ENCODE data around the gene SPDYA. TPM values are rescaled to one million over a fixed set of nuclear protein-coding genes. Genes with fewer than 3 reads are reported as not detected.

The SPDYA gene
- total RNA-seq, 1 experiment from 2014 or later, result 0.87 TPM

DNA sequence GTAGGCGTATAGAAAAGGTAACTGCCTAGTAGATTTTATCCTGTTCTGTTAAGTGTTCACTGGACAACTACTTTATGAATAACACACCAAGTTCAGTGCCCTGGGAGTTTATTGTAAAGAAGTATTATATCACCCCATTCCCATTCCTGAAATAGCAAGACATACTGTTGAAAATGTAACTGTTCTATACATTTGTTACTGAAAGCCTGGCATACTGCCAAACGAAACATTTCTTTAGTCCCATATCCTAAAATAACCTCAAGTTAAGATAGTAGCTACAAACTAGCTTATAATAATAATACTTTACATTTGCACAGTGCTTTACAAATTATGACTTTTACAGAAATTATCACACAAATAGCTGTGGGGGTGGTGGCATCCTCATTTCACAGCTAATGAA lies 25.1 kb downstream of the SPDYA start:
- Histone ChIP-seq H3K27ac (ENCODE audit: low read length) (no peak overlapping the region), H3K4me3 (ENCODE audit: low read depth in 2 of 2, low read length in 2 of 2) (no peak overlapping the region), H3K27me3 (ENCODE audit: control insufficient read depth, insufficient read depth, low read length) (no peaks in the 10 kb centered on the region), H3K9me3 (ENCODE audit: control insufficient read depth, insufficient read depth, low read depth, low read length) (no peaks in the 10 kb centered on the region), H3K36me3 (ENCODE audit: control insufficient read depth, insufficient read depth, low read length) (no peaks in the 10 kb centered on the region), H3K4me1 (ENCODE audit: control insufficient read depth, insufficient read depth, low read length) (no peaks in the 10 kb centered on the region)
- intact Hi-C loops (cut with micrococcal nuclease; ENCODE audit: unreplicated experiment), result no loop called here
- in situ Hi-C loops (cut with HindIII; ENCODE audit: low pct_unique_long_range_greater_than_20kb, low sequenced_read_pairs), result no loop called here
- ATAC-seq (no peak), DNase-seq (ENCODE audit: low read depth, low spot score) (no peak)
- TF ChIP-seq TCF7L2 (IDR thresholded peaks at IDR 0.05; ENCODE audit: low read depth, low read length) (no peak), POLR2AphosphoS5 (IDR thresholded peaks at IDR 0.05; ENCODE audit: low read depth, low read length) (no peak), SIN3A (IDR thresholded peaks at IDR 0.05; ENCODE audit: borderline replicate concordance, insufficient read depth, low read depth, low read length) (no peak)
- TF ChIP-seq, protein P1, sequence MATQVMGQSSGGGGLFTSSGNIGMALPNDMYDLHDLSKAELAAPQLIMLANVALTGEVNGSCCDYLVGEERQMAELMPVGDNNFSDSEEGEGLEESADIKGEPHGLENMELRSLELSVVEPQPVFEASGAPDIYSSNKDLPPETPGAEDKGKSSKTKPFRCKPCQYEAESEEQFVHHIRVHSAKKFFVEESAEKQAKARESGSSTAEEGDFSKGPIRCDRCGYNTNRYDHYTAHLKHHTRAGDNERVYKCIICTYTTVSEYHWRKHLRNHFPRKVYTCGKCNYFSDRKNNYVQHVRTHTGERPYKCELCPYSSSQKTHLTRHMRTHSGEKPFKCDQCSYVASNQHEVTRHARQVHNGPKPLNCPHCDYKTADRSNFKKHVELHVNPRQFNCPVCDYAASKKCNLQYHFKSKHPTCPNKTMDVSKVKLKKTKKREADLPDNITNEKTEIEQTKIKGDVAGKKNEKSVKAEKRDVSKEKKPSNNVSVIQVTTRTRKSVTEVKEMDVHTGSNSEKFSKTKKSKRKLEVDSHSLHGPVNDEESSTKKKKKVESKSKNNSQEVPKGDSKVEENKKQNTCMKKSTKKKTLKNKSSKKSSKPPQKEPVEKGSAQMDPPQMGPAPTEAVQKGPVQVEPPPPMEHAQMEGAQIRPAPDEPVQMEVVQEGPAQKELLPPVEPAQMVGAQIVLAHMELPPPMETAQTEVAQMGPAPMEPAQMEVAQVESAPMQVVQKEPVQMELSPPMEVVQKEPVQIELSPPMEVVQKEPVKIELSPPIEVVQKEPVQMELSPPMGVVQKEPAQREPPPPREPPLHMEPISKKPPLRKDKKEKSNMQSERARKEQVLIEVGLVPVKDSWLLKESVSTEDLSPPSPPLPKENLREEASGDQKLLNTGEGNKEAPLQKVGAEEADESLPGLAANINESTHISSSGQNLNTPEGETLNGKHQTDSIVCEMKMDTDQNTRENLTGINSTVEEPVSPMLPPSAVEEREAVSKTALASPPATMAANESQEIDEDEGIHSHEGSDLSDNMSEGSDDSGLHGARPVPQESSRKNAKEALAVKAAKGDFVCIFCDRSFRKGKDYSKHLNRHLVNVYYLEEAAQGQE (IDR thresholded peaks at IDR 0.05; ENCODE audit: insufficient read depth in 1 of 2, low read depth in 2 of 2, low read length in 1 of 2), result no peak
- TF ChIP-seq, protein P2, sequence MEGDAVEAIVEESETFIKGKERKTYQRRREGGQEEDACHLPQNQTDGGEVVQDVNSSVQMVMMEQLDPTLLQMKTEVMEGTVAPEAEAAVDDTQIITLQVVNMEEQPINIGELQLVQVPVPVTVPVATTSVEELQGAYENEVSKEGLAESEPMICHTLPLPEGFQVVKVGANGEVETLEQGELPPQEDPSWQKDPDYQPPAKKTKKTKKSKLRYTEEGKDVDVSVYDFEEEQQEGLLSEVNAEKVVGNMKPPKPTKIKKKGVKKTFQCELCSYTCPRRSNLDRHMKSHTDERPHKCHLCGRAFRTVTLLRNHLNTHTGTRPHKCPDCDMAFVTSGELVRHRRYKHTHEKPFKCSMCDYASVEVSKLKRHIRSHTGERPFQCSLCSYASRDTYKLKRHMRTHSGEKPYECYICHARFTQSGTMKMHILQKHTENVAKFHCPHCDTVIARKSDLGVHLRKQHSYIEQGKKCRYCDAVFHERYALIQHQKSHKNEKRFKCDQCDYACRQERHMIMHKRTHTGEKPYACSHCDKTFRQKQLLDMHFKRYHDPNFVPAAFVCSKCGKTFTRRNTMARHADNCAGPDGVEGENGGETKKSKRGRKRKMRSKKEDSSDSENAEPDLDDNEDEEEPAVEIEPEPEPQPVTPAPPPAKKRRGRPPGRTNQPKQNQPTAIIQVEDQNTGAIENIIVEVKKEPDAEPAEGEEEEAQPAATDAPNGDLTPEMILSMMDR (IDR thresholded peaks at IDR 0.05), result no peak
- POLR2A ChIA-PET, result interaction anchor here (0.6 kb wide), 3 partner anchors 9 to 72 kb away, joined by 3 to 4 read pairs (median 3); no protein-coding TSS in a partner anchor
- no TSS peak for BruUV-seq (replicated peaks)
- CTCF ChIA-PET, result no interaction called here

DNA sequence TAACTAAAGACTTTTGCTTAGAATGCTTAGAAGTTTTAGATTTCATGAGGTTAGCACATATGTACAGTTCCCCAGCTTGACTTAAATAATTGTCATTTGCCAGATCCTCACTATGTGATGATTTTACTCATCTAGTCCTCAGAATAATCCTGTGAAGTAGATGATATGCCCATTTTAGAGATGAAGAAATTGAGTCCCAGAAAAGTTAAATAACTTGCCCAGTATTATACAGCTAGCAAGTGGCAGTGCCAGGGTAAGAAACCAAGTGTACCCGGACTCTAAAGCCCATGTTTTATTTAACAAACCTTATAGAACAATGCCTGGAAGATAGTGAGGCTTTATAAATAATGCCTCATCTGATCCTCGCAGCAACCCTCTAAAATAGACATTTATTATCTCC lies 28.3 kb downstream of the SPDYA start:
- POLR2A ChIA-PET, result no interaction called here
- TF ChIP-seq SIN3A (IDR thresholded peaks at IDR 0.05; ENCODE audit: borderline replicate concordance, insufficient read depth, low read depth, low read length), result no peak
- no peak for TF ChIP-seq TCF7L2 (IDR thresholded peaks at IDR 0.05; ENCODE audit: low read depth, low read length)
- in situ Hi-C loops (cut with HindIII; ENCODE audit: low pct_unique_long_range_greater_than_20kb, low sequenced_read_pairs) (no loop called here), intact Hi-C loops (cut with micrococcal nuclease; ENCODE audit: unreplicated experiment) (no loop called here)
- Histone ChIP-seq H3K27me3 (ENCODE audit: control insufficient read depth, insufficient read depth, low read length) (no peaks in the 10 kb centered on the region), H3K36me3 (ENCODE audit: control insufficient read depth, insufficient read depth, low read length) (no peaks in the 10 kb centered on the region), H3K4me3 (ENCODE audit: low read depth in 2 of 2, low read length in 2 of 2) (no peak overlapping the region), H3K4me1 (ENCODE audit: control insufficient read depth, insufficient read depth, low read length) (no peaks in the 10 kb centered on the region), H3K9me3 (ENCODE audit: control insufficient read depth, insufficient read depth, low read depth, low read length) (no peaks in the 10 kb centered on the region), H3K27ac (ENCODE audit: low read length) (no peak overlapping the region)
- CTCF ChIA-PET, result no interaction called here
- no TSS peak for BruUV-seq (replicated peaks)
- no peak for DNase-seq (ENCODE audit: low read depth, low spot score)
- no peak for ATAC-seq

DNA sequence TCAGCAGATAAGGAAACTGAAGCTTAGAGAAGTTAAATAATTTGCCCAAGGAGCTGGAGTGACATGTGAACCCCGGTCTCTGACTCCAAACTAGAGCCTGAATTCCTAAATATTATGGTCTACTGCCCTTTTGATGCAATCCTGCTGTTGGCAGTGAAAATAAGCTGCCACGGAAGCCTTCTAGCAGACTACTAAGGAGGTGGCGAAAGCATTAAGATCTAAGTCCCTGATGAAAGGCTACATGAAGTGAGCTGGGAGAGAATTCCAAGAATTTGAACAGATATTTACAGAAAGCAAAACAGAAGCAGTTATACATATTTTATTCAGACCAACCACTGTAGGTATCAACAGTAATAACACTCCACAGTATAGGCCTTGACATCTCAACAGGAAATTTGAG lies 31.4 kb downstream of the SPDYA start:
- ATAC-seq, result no peak
- CTCF ChIA-PET, result no interaction called here

More for the DNA sequence above, 31.4 kb downstream of the SPDYA start:
- Histone ChIP-seq H3K4me3 (ENCODE audit: low read depth in 2 of 2, low read length in 2 of 2) (no peak overlapping the region), H3K36me3 (ENCODE audit: control insufficient read depth, insufficient read depth, low read length) (no peaks in the 10 kb centered on the region), H3K4me1 (ENCODE audit: control insufficient read depth, insufficient read depth, low read length) (no peaks in the 10 kb centered on the region), H3K27ac (ENCODE audit: low read length) (no peak overlapping the region), H3K27me3 (ENCODE audit: control insufficient read depth, insufficient read depth, low read length) (no peaks in the 10 kb centered on the region), H3K9me3 (ENCODE audit: control insufficient read depth, insufficient read depth, low read depth, low read length) (no peaks in the 10 kb centered on the region)
- TF ChIP-seq SIN3A (IDR thresholded peaks at IDR 0.05; ENCODE audit: borderline replicate concordance, insufficient read depth, low read depth, low read length), result no peak
- TF ChIP-seq, protein P2 (IDR thresholded peaks at IDR 0.05), result no peak
- TF ChIP-seq TCF7L2 (IDR thresholded peaks at IDR 0.05; ENCODE audit: low read depth, low read length), result no peak
- TF ChIP-seq, protein P1 (IDR thresholded peaks at IDR 0.05; ENCODE audit: insufficient read depth in 1 of 2, low read depth in 2 of 2, low read length in 1 of 2), result no peak
- TF ChIP-seq POLR2AphosphoS5 (IDR thresholded peaks at IDR 0.05; ENCODE audit: low read depth, low read length), result no peak
- POLR2A ChIA-PET, result interaction anchor here (0.7 kb wide), 1 partner anchor 760 kb away, joined by 3 read pairs; no protein-coding TSS in a partner anchor
- DNase-seq (ENCODE audit: low read depth, low spot score), result no peak
- BruUV-seq (replicated peaks), result no TSS peak
- intact Hi-C loops (cut with micrococcal nuclease; ENCODE audit: unreplicated experiment), result no loop called here
- in situ Hi-C loops (cut with HindIII; ENCODE audit: low pct_unique_long_range_greater_than_20kb, low sequenced_read_pairs), result loop anchor here (5.0 kb wide), 1 partner anchor 40 kb away; no protein-coding TSS in a partner anchor
